HL-60/S4 treated with retinoic acid at 250 ng/mL for 4 days and 3 days (cell line): ENCODE measurements around the gene PHYHD1.
"Not testable (repeated sequence)": the region's sequence is repeated elsewhere in the genome, so short reads cannot be mapped to it uniquely, and the experiment has no call there.

Source experiments
- in situ Hi-C: fragments of 300-500 bp; cut with MboI; formaldehyde crosslinking; loops from 2 replicates; pipeline ENCODE4 v1.7.0; 2022; ENCODE audit warnings: low sequenced_read_pairs

The PHYHD1 gene

DNA sequence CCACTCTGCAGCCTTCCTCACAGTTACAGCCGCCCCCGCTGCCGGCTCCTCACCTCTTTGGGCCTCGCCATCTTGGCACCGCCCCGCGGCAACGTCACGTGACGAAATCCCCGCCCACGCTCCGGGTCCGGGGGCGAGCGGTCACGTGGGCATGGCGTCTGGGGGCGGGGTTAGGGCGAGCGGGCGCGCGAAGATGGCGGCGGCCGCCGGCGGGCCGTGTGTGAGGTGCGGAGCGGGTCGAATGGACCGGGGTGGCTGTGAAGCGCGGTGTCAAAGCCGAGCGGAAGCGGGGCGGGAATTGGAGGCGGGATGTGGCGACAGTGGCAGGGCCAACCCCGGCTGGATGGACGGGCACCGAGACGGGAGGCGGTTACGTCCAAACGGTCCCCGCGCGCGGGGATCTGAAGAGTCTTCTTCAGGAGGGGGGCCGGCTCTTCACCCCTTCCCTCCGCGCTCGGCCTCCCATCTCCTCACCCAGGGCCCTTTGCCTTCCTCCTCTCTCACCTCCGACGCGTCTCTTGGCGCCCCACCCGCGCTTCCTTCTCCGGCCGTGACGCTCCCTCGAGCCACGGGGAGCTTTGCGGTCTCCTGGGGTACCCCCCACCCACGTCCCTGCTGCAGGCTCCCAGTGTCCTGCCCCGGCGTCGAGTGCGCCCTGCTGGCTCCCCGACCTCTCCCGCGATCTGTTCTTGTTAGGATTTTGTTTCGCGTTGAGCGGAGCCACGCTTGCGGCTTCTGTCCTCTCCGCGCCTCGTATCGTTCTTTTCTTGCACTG is 26.9 kb downstream of the PHYHD1 start, which contains the start of the genes DOLK and NUP188:
TSS of gene DOLK (minus strand) at position 77 of the 775 bp plus-strand sequence. CDS start 300 bp downstream, outside the sequence.
TSS of gene NUP188 (plus strand) at position 173 of the 775 bp plus-strand sequence. CDS start at position 194, 21 bp downstream.
- in situ Hi-C loops: no loop called here

DNA sequence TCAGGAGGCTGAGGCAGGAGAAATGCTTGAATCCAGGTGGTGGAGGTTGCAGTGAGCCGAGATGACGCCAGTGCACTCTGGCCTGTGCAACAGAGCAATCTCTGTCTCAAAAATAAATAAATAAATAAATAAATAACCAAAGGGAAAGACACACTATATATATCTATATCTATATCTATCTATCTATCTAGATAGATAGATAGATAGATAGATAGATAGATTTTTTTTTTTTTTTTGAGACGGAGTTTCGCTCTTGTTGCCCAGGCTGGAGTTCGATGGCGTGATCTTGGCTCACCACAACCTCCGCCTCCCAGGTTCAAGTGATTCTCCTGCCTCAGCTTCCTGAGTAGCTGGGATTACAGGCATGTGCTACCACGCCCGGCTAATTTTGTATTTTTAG is 40.6 kb downstream of the PHYHD1 start:
- in situ Hi-C loops: not testable (repeated sequence)

DNA sequence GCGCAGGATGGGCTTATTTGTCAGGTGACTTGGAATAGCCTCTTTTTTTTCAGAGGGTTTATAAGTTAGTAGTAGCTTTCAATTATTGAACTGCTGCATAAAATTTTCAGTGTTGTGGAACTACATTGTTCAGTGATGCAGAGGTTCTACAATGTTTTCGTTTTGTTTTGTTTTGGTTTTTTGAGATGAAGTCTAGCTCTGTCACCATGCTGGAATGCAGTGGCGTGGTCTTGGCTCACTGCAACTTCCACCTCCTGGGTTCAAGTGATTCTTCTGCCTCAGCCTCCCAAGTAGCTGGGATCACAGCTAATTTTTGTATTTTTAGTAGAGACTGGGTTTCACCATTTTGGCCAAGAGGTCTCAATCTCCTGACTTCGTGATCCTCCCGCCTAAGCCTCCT is 48.7 kb downstream of the PHYHD1 start:
- in situ Hi-C loops: no loop called here

DNA sequence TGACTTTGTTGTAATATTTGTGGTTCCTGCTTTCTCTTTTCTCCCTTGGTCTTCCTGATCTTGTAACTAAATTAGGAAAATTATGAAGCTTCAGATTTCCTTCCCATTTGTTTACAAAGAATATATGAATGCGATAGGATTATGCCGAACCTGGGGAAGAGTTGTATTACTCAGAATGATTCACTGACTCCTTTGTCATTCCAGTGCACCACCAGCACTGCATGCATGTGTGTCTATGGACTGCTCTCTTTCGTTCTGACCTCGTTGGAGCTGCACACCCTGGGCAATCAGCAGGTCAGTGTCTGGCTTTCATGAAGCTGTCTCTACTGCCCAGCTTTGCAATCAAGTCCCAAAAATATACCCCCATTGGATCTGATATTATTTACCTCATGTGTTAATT is 52.2 kb downstream of the PHYHD1 start:
- in situ Hi-C loops: no loop called here

DNA sequence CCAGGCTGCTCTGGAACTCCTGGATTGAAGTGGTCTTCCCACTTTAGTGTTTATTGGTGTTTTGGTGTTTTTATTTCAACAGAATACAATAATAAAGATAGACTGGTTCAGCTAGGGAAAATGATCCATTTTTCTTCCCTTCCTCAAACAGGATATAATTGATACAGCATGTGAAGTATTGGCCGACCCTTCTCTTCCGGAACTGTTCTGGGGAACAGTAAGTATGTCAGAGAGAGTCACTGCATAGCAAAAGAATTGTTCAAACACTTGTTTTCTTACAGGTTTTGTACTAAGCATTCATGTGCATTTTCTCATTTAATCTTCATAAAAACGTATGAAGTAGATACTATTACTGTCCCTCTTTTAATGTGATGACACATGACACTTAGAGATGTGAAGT is 58.3 kb downstream of the PHYHD1 start:
- in situ Hi-C loops: no loop called here

DNA sequence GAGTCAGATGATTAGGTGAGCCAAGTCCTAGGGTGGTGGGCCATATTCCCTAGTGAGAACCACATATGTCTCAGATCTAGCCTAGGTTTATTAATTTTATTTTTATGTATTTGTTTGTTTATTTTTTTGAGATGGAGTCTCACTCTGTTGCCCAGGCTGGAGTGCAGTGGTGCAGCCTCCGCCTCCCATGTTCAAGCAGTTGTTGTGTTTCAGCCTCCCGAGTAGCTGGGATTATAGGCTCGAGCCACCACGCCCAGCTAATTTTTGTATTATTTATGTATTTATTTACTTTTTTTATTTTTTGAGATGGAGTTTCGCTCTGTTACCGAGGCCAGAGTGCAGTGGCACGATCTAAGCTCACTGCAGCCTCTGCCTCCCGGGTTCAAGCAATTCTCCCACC is 62.8 kb downstream of the PHYHD1 start:
- in situ Hi-C loops: no loop called here

DNA sequence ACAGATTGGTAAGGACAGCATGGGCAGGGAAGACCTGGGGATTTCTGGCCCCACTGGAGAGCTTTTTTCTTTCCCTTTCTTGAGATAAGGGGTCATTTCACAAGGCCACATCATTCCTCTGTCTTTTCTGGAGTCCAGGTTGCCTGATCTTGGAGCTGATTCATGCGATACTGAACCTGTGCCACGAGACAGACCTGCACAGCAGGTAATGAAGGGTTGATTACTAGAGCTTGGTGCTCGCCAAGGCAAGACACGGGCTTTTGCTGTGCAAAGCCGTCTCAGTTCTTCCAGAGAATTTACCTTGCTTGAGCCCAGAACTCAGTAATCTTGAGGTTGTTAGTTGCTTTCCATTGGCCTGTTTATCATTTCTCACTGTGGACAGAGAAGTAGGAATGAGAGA is 65.9 kb downstream of the PHYHD1 start:
- in situ Hi-C loops: no loop called here

DNA sequence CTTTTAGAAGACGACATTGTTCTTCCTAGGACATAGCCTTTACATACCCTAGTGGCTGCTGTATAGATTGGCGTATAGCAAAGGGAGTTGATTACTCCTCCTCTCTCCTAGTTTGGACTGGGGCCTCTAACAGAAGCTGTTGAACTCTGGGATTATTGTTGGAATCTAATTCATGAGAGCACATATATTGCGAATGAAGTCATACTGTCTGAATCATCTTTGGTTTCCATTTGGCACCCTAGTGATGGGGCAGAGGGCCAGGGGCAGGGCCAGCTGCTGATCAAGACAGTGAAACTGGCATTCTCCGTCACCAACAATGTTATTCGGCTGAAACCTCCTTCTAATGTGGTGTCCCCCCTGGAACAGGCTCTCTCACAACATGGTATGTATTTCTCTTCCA is 67.0 kb downstream of the PHYHD1 start:
- in situ Hi-C loops: no loop called here
